GM12892 (cell line): ENCODE measurements around the gene P2RY11.
A peak's percentile ranks its signal among the peaks of the same experiment; 100 is the strongest.

ENCODE experiments used
- POLR2A ChIP-seq: IDR thresholded peaks from 2 replicates; pipeline ENCODE4 v1.6.1; 2011; ENCODE audit warnings: low read depth, low read length, control low read depth
- TAF1 ChIP-seq: IDR thresholded peaks from 2 replicates; pipeline ENCODE4 v1.6.1; 2011; ENCODE audit warnings: low read depth, mild to moderate bottlenecking, control low read depth, low read length, borderline replicate concordance

DNA sequence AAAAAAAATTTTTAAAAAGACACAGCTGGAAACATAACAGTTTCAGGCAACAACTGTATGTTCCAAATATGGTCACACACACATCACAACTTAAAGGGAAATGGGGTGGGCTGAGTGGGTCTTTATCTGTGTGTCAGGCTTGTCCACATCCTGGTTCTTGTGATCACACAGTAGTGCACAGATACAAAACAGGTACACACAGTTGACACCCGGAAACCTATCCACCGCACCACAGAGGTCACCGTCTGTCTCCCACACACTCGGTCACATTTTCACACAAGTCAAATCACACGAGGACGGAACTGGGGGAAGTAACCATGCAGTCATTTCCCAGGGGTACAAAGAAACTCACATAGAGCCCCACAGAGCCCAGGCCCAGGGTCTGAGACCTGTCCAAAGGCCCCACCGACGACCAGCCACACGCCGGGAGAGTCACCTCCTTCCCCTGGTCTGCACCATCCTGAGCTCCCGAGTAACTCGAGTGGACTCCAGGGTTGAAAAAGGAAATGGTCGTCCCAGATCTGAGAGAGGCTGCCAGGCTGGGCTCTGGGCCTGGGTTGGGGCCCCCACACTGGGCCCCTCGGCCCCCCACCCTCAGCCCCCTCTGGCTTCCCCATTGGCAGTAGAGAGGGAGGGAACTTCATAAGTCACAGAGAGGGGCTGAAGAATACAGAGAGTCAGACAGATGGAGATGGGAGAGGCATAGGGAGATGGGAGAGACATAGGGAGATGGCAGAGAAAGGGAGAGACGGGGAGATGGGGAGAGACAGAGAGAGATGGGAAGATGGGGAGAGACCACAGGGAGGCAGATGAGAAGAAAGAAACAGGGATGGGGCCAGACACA is 6.6 kb upstream of the P2RY11 start:
- TF ChIP-seq TAF1 (peak; percentile 65; the same call in 1 of the 2 replicates), POLR2A (peak; percentile 65)
